IMR-90 (cell line): ENCODE data around the gene CDH23. TPM values are rescaled to one million over a fixed set of nuclear protein-coding genes. Genes with fewer than 3 reads are reported as not detected.

Source experiments
- ATAC-seq: fragments of 200-7000 bp; cut with Tn5 transposase; 2 replicates; pipeline ENCODE4 v1.9.1; 2020; ENCODE audit warnings: low read depth, mild to moderate bottlenecking, moderate library complexity
- BruUV-seq: library from RNA; stranded (reverse); fragments of 400-500 nt; replicated peaks from 2 replicates; lab custom pipeline; 2021; lab: Mats Ljungman, UMichigan
- CTCF ChIA-PET: fragments of 300-600 bp; formaldehyde crosslinking; extraction: SDS; loops from one replicate; lab custom pipeline; 2021; ENCODE audit warnings: antibody characterized with exemption; lab: Yijun Ruan, JAX
- POLR2A ChIA-PET: fragments of 300-600 bp; sonication (Branson Sonifier 250); formaldehyde crosslinking; loops from one replicate; lab custom pipeline; 2022; ENCODE audit warnings: antibody characterized with exemption; ENCODE audit not compliant: unreplicated experiment; lab: Charles Lee
- DNase-seq: peaks from one replicate; pipeline ENCODE4 v3.0.0; 2013
- H2AFZ ChIP-seq: replicated peaks from 2 replicates; pipeline ENCODE3; 2013; ENCODE audit warnings: low read length, mild to moderate bottlenecking; ENCODE audit not compliant: poor library complexity
- H2AK5ac ChIP-seq: 2 replicates; pipeline ENCODE4 v1.6.1; 2013; ENCODE audit warnings: low read depth, low read length, inconsistent platforms
- H2AK9ac ChIP-seq: replicated peaks from 2 replicates; pipeline ENCODE3; 2013; ENCODE audit warnings: mild to moderate bottlenecking, low read depth, low read length, moderate library complexity; ENCODE audit not compliant: poor library complexity
- H2BK120ac ChIP-seq: 2 replicates; pipeline ENCODE4 v1.6.1; 2013; ENCODE audit warnings: low read depth, low read length, inconsistent platforms
- H2BK15ac ChIP-seq: 3 replicates; pipeline ENCODE4 v1.6.1; 2013; ENCODE audit warnings: low read depth, low read length, inconsistent platforms
- H2BK20ac ChIP-seq: 2 replicates; pipeline ENCODE4 v1.6.1; 2013; ENCODE audit warnings: low read depth, mild to moderate bottlenecking, inconsistent platforms, low read length, moderate library complexity
- H2BK5ac ChIP-seq: 2 replicates; pipeline ENCODE4 v1.6.1; 2013; ENCODE audit warnings: mild to moderate bottlenecking, low read depth, low read length, inconsistent platforms; ENCODE audit not compliant: poor library complexity, severe bottlenecking
- H3K14ac ChIP-seq: replicated peaks from 2 replicates; pipeline ENCODE4 v1.6.1; 2013; ENCODE audit warnings: low read depth, low read length, inconsistent platforms
- H3K18ac ChIP-seq: 2 replicates; pipeline ENCODE4 v1.6.1; 2013; ENCODE audit warnings: low read depth, low read length, control low read depth
- H3K23ac ChIP-seq: 2 replicates; pipeline ENCODE4 v1.6.1; 2013; ENCODE audit warnings: low read depth, low read length, inconsistent platforms
- H3K27ac ChIP-seq: 2 replicates; pipeline ENCODE4 v1.5.1; 2013; ENCODE audit warnings: mild to moderate bottlenecking, control low read depth, low read length; ENCODE audit not compliant: insufficient read depth
- H3K27me3 ChIP-seq: 2 replicates; pipeline ENCODE4 v1.6.1; 2013; ENCODE audit warnings: low read length; ENCODE audit not compliant: control insufficient read depth, insufficient read depth
- H3K36me3 ChIP-seq: 2 replicates; pipeline ENCODE4 v1.6.1; 2013; ENCODE audit warnings: low read length, mixed read lengths; ENCODE audit not compliant: control insufficient read depth, insufficient read depth
- H3K4ac ChIP-seq: 2 replicates; pipeline ENCODE4 v1.6.1; 2013; ENCODE audit warnings: low read depth, low read length, inconsistent platforms
- H3K4me1 ChIP-seq: 2 replicates; pipeline ENCODE4 v1.6.1; 2013; ENCODE audit warnings: low read length, mixed read lengths; ENCODE audit not compliant: control insufficient read depth, insufficient read depth
- H3K4me2 ChIP-seq: 2 replicates; pipeline ENCODE4 v1.6.1; 2013; ENCODE audit warnings: low read depth, mild to moderate bottlenecking, control low read depth, low read length, moderate library complexity
- H3K4me3 ChIP-seq: 2 replicates; pipeline ENCODE4 v1.5.1; 2013; ENCODE audit warnings: low read depth, mild to moderate bottlenecking, control low read depth, low read length, moderate library complexity; ENCODE audit not compliant: insufficient read depth
- H3K56ac ChIP-seq: 2 replicates; pipeline ENCODE4 v1.6.1; 2013; ENCODE audit warnings: low read length, inconsistent platforms; ENCODE audit not compliant: insufficient read depth; ENCODE audit errors: extremely low read depth
- H3K79me1 ChIP-seq, 2 experiments: 2 replicates each; pipeline ENCODE4 v1.6.1; 2013; ENCODE audit warnings: low read length in 2 of 2, inconsistent platforms in 1 of 2, low read depth in 1 of 2
- H3K9ac ChIP-seq: 2 replicates; pipeline ENCODE4 v1.6.1; 2013; ENCODE audit warnings: low read depth, low read length, control low read depth
- H3K9me1 ChIP-seq: 2 replicates; pipeline ENCODE4 v1.6.1; 2013; ENCODE audit warnings: low read length, inconsistent platforms; ENCODE audit not compliant: insufficient read depth
- H3K9me3 ChIP-seq: 2 replicates; pipeline ENCODE4 v1.6.1; 2013; ENCODE audit warnings: low read length; ENCODE audit not compliant: control insufficient read depth, insufficient read depth
- H4K20me1 ChIP-seq: 2 replicates; pipeline ENCODE4 v1.6.1; 2013; ENCODE audit warnings: low read length, inconsistent platforms; ENCODE audit not compliant: insufficient read depth
- H4K5ac ChIP-seq: 2 replicates; pipeline ENCODE4 v1.6.1; 2013; ENCODE audit warnings: mild to moderate bottlenecking, low read depth, low read length, control low read depth
- H4K8ac ChIP-seq, 2 experiments: 2 replicates each; pipeline ENCODE4 v1.6.1; 2013; ENCODE audit warnings: low read depth in 2 of 2, low read length in 2 of 2, control low read depth in 1 of 2, inconsistent platforms in 1 of 2
- H4K91ac ChIP-seq: 2 replicates; pipeline ENCODE4 v1.6.1; 2013; ENCODE audit warnings: low read depth, low read length, inconsistent platforms; ENCODE audit not compliant: insufficient read depth
- BHLHE40 ChIP-seq: fragments of 150-350 bp; IDR thresholded peaks from 2 replicates; pipeline ENCODE4 v1.6.1; 2016; ENCODE audit warnings: mild to moderate bottlenecking, low read depth, low read length
- FOS ChIP-seq: fragments of 150-350 bp; IDR thresholded peaks from 2 replicates; pipeline ENCODE4 v1.6.1; 2016; ENCODE audit warnings: low read depth, low read length
- MAFK ChIP-seq: IDR thresholded peaks from 2 replicates; pipeline ENCODE4 v1.6.1; 2012; ENCODE audit warnings: low read depth, low read length, improper control_type of control experiment
- MAZ ChIP-seq: IDR thresholded peaks from 2 replicates; pipeline ENCODE4 v1.6.1; 2012; ENCODE audit warnings: low read depth, mild to moderate bottlenecking, low read length, improper control_type of control experiment, moderate library complexity, borderline replicate concordance
- MXI1 ChIP-seq: IDR thresholded peaks from 2 replicates; pipeline ENCODE4 v1.6.1; 2012; ENCODE audit warnings: low read depth, mild to moderate bottlenecking, low read length, moderate library complexity, borderline replicate concordance
- RFX5 ChIP-seq: IDR thresholded peaks from 2 replicates; pipeline ENCODE4 v1.8.0; 2012; ENCODE audit warnings: low read depth, mild to moderate bottlenecking, low read length, moderate library complexity
- WGBS, 2 experiments: methylation state at CpG; one replicate each; pipeline versions ENCODE4 v1.1.5 to v1.1.7; 2013; ENCODE audit warnings: missing lambda C conversion rate in 2 of 2; ENCODE audit not compliant: insufficient read length in 1 of 2; ENCODE audit errors: extremely low coverage in 2 of 2; 5-methylcytosine and 5-hydroxymethylcytosine counted together
- dilution Hi-C: fragments of 300-500 bp; cut with HindIII; formaldehyde crosslinking; loops from one replicate; pipeline ENCODE4 v1.14.3; 2018; ENCODE audit warnings: low sequenced_read_pairs; ENCODE audit not compliant: unreplicated experiment
- in situ Hi-C: fragments of 300-500 bp; cut with MboI; formaldehyde crosslinking; loops from 3 replicates; pipeline ENCODE4 v1.14.3; 2019; ENCODE audit warnings: low sequenced_read_pairs, inconsistent platforms, mixed read lengths
- intact Hi-C: fragments of 100-400 bp; cut with micrococcal nuclease; formaldehyde crosslinking; loops from 2 replicates; pipeline ENCODE4 v1.10.0; 2022
- polyA plus RNA-seq, 3 experiments: library from polyadenylated mRNA; depleted of rRNA; stranded (reverse); fragments of >200 nt; gene quantifications; 2 replicates each; pipeline ENCODE4 v1.2.3, GENCODE V29; 2012; ENCODE audit warnings: low replicate concordance in 1 of 3
- total RNA-seq: library from RNA; depleted of rRNA; stranded (reverse); fragments of >200 nt; gene quantifications from 2 replicates; pipeline ENCODE4 v1.2.3, GENCODE V29; 2012
- TF ChIP-seq, protein P1 (sequence below): fragments of 150-350 bp; IDR thresholded peaks from 2 replicates; pipeline ENCODE4 v1.6.1; 2017; ENCODE audit warnings: mild to moderate bottlenecking, antibody characterized with exemption, low read length, low read depth
- TF ChIP-seq, protein P2 (sequence below): conservative IDR thresholded peaks from 2 replicates; pipeline ENCODE4 v1.5.1; 2012; ENCODE audit warnings: mild to moderate bottlenecking, low read depth, low read length, improper control_type of control experiment

CDH23 gene
- total and polyA plus RNA-seq, 2 of the 4 experiments (the other 2 are of a cell fraction) = under 0.01 to 0.03 TPM

DNA sequence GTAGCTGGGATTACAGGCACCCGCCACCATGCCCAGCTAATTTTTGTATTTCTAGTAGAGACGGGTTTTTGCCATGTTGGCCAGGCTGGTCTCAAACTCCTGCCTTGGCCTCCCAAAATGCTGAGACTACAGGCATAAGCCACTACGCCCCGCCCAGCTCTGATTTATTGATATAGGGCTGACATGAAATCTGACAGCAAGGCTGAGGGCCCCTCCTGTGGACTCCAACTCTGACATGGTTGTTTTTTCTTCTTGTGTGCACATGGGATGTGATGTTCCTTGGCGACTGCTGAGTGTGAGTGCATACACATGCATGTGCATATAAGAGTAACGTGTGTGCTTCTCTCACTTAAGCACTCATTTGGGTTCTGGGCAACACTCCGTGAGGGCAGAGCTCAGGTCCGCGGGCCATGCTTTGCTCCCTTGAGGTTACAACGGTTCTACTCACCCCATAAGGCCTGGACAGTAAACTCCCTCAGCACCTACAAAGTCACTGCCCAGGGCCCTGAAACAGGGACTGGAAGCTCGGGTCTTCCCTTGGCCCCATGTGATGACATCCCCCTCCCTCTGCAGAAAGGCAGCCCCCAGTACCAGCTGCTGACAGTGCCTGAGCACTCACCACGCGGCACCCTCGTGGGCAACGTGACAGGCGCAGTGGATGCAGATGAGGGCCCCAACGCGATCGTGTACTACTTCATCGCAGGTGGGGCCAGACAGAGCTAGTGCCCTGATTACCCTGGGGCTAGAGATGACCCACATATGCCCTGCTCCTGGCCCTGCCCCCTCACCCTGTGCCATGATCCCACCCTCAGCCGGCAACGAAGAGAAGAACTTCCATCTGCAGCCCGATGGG, 410.2 kb downstream of the CDH23 start:
- H3K9me3 ChIP-seq = no peaks in the 10 kb centered on the region
- no peak overlapping the region for H3K4me2 ChIP-seq
- H4K91ac ChIP-seq = no peak overlapping the region
- WGBS, 2 experiments = 97% methylated on average over 5 of the region's 23 CpGs; no CpG with 5 or more reads in 1 of the 2 experiments
- intact Hi-C loops = no loop called here
- in situ Hi-C loops = no loop called here
- peaks cover 3% of the 10 kb centered on the region; the same call in 1 of the 2 replicates for H4K20me1 ChIP-seq
- no TSS peak for BruUV-seq
- H3K56ac ChIP-seq = no peak overlapping the region
- no peak overlapping the region for H2AK5ac ChIP-seq
- H3K18ac ChIP-seq = no peak overlapping the region
- H2BK120ac ChIP-seq = no peak overlapping the region
- H3K36me3 ChIP-seq = no peaks in the 10 kb centered on the region
- ATAC-seq = no peak
- no peak overlapping the region for H4K5ac ChIP-seq
- H3K79me1 ChIP-seq = no peaks in the 10 kb centered on the region
- no peaks in the 10 kb centered on the region; the same call in 1 of the 2 replicates for H3K9me1 ChIP-seq
- H2AFZ ChIP-seq = no peak overlapping the region
- no peak for TF ChIP-seq MAFK
- no peak for TF ChIP-seq RFX5
- no peak for TF ChIP-seq MXI1
- TF ChIP-seq, protein P1, sequence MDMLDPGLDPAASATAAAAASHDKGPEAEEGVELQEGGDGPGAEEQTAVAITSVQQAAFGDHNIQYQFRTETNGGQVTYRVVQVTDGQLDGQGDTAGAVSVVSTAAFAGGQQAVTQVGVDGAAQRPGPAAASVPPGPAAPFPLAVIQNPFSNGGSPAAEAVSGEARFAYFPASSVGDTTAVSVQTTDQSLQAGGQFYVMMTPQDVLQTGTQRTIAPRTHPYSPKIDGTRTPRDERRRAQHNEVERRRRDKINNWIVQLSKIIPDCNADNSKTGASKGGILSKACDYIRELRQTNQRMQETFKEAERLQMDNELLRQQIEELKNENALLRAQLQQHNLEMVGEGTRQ = no peak
- no peak for TF ChIP-seq MAZ
- TF ChIP-seq, protein P2, sequence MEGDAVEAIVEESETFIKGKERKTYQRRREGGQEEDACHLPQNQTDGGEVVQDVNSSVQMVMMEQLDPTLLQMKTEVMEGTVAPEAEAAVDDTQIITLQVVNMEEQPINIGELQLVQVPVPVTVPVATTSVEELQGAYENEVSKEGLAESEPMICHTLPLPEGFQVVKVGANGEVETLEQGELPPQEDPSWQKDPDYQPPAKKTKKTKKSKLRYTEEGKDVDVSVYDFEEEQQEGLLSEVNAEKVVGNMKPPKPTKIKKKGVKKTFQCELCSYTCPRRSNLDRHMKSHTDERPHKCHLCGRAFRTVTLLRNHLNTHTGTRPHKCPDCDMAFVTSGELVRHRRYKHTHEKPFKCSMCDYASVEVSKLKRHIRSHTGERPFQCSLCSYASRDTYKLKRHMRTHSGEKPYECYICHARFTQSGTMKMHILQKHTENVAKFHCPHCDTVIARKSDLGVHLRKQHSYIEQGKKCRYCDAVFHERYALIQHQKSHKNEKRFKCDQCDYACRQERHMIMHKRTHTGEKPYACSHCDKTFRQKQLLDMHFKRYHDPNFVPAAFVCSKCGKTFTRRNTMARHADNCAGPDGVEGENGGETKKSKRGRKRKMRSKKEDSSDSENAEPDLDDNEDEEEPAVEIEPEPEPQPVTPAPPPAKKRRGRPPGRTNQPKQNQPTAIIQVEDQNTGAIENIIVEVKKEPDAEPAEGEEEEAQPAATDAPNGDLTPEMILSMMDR = no peak
- no peak for TF ChIP-seq FOS
- TF ChIP-seq BHLHE40 = no peak
- no peaks in the 10 kb centered on the region for H3K4me1 ChIP-seq
- POLR2A ChIA-PET = no interaction called here
- no peak overlapping the region for H4K8ac ChIP-seq
- H3K23ac ChIP-seq = no peak overlapping the region
- H3K4ac ChIP-seq = no peak overlapping the region
- H2BK20ac ChIP-seq = no peak overlapping the region
- CTCF ChIA-PET = interaction anchor here (0.6 to 0.9 kb wide), 2 partner anchors 10 to 38 kb away, joined by 3 to 5 read pairs; no protein-coding TSS in a partner anchor
- H3K27ac ChIP-seq = no peak overlapping the region
- no peak for DNase-seq
- dilution Hi-C loops = no loop called here
- H3K9ac ChIP-seq = no peak overlapping the region
- no peak overlapping the region for H3K4me3 ChIP-seq
- H2BK5ac ChIP-seq = no peak overlapping the region
- H3K27me3 ChIP-seq = peaks cover 25% of the 10 kb centered on the region
- H3K14ac ChIP-seq = no peak overlapping the region
- no peak overlapping the region for H2BK15ac ChIP-seq
- peak overlapping the region; percentile 60 for H2AK9ac ChIP-seq
